Epithelial cell of proximal tubule (primary cell): ENCODE measurements around the gene TMEM244. TPM values are rescaled to one million over a fixed set of nuclear protein-coding genes. Genes with fewer than 3 reads are reported as not detected.

Experiments used
- DNase-seq: peaks from one replicate; pipeline ENCODE4 v3.0.0-alpha.2; 2011; ENCODE audit warnings: low read depth
- H3K4me3 ChIP-seq: 2 replicates; pipeline ENCODE4 v1.5.1; 2011; ENCODE audit warnings: low read depth, mild to moderate bottlenecking, low read length
- CTCF ChIP-seq: conservative IDR thresholded peaks from 2 replicates; pipeline ENCODE4 v1.5.1; 2012; ENCODE audit warnings: low read depth, mild to moderate bottlenecking, low read length
- total RNA-seq: library from RNA; depleted of rRNA; stranded (reverse); fragments of >200 nt; gene quantifications from 2 replicates; pipeline ENCODE4 v1.2.3, GENCODE V29; 2015

Gene TMEM244
- total RNA-seq, 1 donor from 2014 or later = not detected

- no peak overlapping the region for H3K4me3 ChIP-seq
- DNase-seq = no peak
- TF ChIP-seq CTCF = no peak
These were observed 40.8 kb upstream of the TMEM244 start for GRCh38 chr6:129901910-129902309.

- DNase-seq = no peak
- no peak overlapping the region for H3K4me3 ChIP-seq
- TF ChIP-seq CTCF = no peak
These were observed 34.6 kb upstream of the TMEM244 start for GRCh38 chr6:129895692-129896091.

GRCh38 chr6:129894921-129895320 is 33.8 kb upstream of the TMEM244 start:
- no peak overlapping the region for H3K4me3 ChIP-seq
- no peak for DNase-seq
- TF ChIP-seq CTCF = no peak

GRCh38 chr6:129893640-129894039 is 32.5 kb upstream of the TMEM244 start:
- DNase-seq = no peak
- no peak for TF ChIP-seq CTCF
- H3K4me3 ChIP-seq = no peak overlapping the region

GRCh38 chr6:129890701-129891100 is 29.6 kb upstream of the TMEM244 start:
- H3K4me3 ChIP-seq = no peak overlapping the region
- no peak for TF ChIP-seq CTCF
- no peak for DNase-seq

- TF ChIP-seq CTCF = no peak
- H3K4me3 ChIP-seq = no peak overlapping the region
- no peak for DNase-seq
These were observed 29.0 kb upstream of the TMEM244 start for GRCh38 chr6:129890164-129890563.

- no peak overlapping the region for H3K4me3 ChIP-seq
- no peak for TF ChIP-seq CTCF
- no peak for DNase-seq
These were observed 28.5 kb upstream of the TMEM244 start for GRCh38 chr6:129889580-129889979.
